ENCODE measurements around the gene UTP25.

The UTP25 gene

GRCh38 chr1:209839875-209840546 is 12.2 kb downstream of the UTP25 start:
- FAIRE-seq: no peak

GRCh38 chr1:209840611-209841010 is 12.8 kb downstream of the UTP25 start:
- no peak for FAIRE-seq

- FAIRE-seq: no peak
Measured at GRCh38 chr1:209844695-209845407, 17.1 kb downstream of the UTP25 start.

GRCh38 chr1:209845408-209845725 is 17.6 kb downstream of the UTP25 start:
- no peak for FAIRE-seq

GRCh38 chr1:209849388-209849787 is 21.6 kb downstream of the UTP25 start:
- FAIRE-seq: no peak

- no peak for FAIRE-seq
Measured at GRCh38 chr1:209850342-209850979, 22.7 kb downstream of the UTP25 start.

GRCh38 chr1:209853676-209854075 is 25.9 kb downstream of the UTP25 start:
- FAIRE-seq: no peak

GRCh38 chr1:209854196-209854595 is 26.4 kb downstream of the UTP25 start:
- no peak for FAIRE-seq

GRCh38 chr1:209855006-209855405 is 27.2 kb downstream of the UTP25 start:
- FAIRE-seq: no peak

- no peak for FAIRE-seq
Measured at GRCh38 chr1:209855623-209856022, 27.9 kb downstream of the UTP25 start.

- FAIRE-seq: no peak
Measured at GRCh38 chr1:209858561-209859103, 30.9 kb downstream of the UTP25 start.

- FAIRE-seq: peak; percentile 33
Measured at GRCh38 chr1:209860293-209860881, 32.6 kb downstream of the UTP25 start.

- no peak for FAIRE-seq
Measured at GRCh38 chr1:209861242-209861641, 33.5 kb downstream of the UTP25 start.

GRCh38 chr1:209862391-209863356 is 34.9 kb downstream of the UTP25 start:
- no peak for FAIRE-seq

GRCh38 chr1:209863766-209864485 is 36.2 kb downstream of the UTP25 start:
- FAIRE-seq: no peak

- no peak for FAIRE-seq
Measured at GRCh38 chr1:209866201-209866600, 38.4 kb downstream of the UTP25 start.

GRCh38 chr1:209869291-209870149 is 41.7 kb downstream of the UTP25 start:
- no peak for FAIRE-seq

GRCh38 chr1:209870151-209870831 is 42.5 kb downstream of the UTP25 start:
- FAIRE-seq: no peak

GRCh38 chr1:209871006-209871405 is 43.2 kb downstream of the UTP25 start:
- no peak for FAIRE-seq

GRCh38 chr1:209871430-209871829 is 43.7 kb downstream of the UTP25 start:
- no peak for FAIRE-seq

Data from colon (tissue), 2 donors.